Glutamatergic neuron (in vitro differentiated cells): ENCODE results near the gene DKK3. TPM values are rescaled to one million over a fixed set of nuclear protein-coding genes. Genes with fewer than 3 reads are reported as not detected.

ENCODE experiments used
- DNase-seq: peaks from one replicate; pipeline ENCODE4 v3.0.0; 2022
- H3K27ac Mint-ChIP-seq: one replicate; pipeline ENCODE4 v1.8.0; 2020; ENCODE audit warnings: mild to moderate bottlenecking, mixed read lengths, inconsistent platforms; ENCODE audit not compliant: unreplicated experiment
- H3K27me3 Mint-ChIP-seq: one replicate; pipeline ENCODE4 v1.8.0; 2020; ENCODE audit warnings: mild to moderate bottlenecking, moderate library complexity, mixed read lengths, inconsistent platforms; ENCODE audit not compliant: unreplicated experiment
- H3K36me3 Mint-ChIP-seq: one replicate; pipeline ENCODE4 v1.8.0; 2020; ENCODE audit warnings: mild to moderate bottlenecking, mixed read lengths, inconsistent platforms; ENCODE audit not compliant: unreplicated experiment
- H3K4me1 Mint-ChIP-seq: one replicate; pipeline ENCODE4 v1.8.0; 2020; ENCODE audit warnings: mild to moderate bottlenecking, low read depth, mixed read lengths, inconsistent platforms; ENCODE audit not compliant: unreplicated experiment
- H3K4me3 Mint-ChIP-seq: one replicate; pipeline ENCODE4 v1.8.0; 2020; ENCODE audit warnings: mild to moderate bottlenecking, mixed read lengths, inconsistent platforms; ENCODE audit not compliant: unreplicated experiment
- H3K9me3 Mint-ChIP-seq: one replicate; pipeline ENCODE4 v1.8.0; 2020; ENCODE audit warnings: mild to moderate bottlenecking, moderate library complexity, mixed read lengths, inconsistent platforms; ENCODE audit not compliant: unreplicated experiment
- CTCF ChIP-seq: fragments of 200-600 bp; sonication (generic); IDR thresholded peaks from one replicate; pipeline ENCODE4 v1.5.0; 2021; ENCODE audit not compliant: partially characterized antibody, unreplicated experiment
- total RNA-seq: library from RNA; stranded (reverse); fragmentation: NEBNext Ultra II Directional; extraction: Animal tissue kit (Norgen Biotek cat#: 25700); gene quantifications from one replicate; pipeline ENCODE4 v1.2.1, GENCODE V29; 2021; ENCODE audit not compliant: unreplicated experiment

DKK3 gene
- total RNA-seq, 1 donor from 2014 or later, result 131 TPM

DNA sequence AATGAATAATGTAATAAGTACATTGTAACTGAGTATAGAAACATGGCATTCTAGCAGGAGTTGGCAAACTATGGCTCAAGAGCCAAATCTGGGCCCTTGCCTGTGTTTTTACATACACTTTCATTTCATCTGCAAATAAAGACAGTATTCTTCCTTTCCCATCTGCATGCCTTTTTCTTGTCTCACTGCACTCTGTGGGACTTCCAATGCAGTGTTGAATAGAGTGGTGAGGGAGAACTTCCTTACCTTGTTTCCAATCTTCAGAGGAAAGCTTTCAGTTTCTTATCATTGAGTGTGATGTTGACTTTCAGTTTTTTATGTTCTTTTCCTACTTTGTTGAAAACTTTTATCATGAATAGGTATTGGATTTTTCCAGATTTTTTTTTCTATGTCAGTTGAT is 84.6 kb downstream of the DKK3 start:
- no peak for TF ChIP-seq CTCF
- Mint-ChIP-seq H3K36me3 (peaks cover 15% of the 10 kb centered on the region), H3K4me1 (no peaks in the 10 kb centered on the region), H3K27ac (no peak overlapping the region), H3K27me3 (peaks cover 3% of the 10 kb centered on the region), H3K4me3 (no peak overlapping the region), H3K9me3 (no peaks in the 10 kb centered on the region)
- no peak for DNase-seq

DNA sequence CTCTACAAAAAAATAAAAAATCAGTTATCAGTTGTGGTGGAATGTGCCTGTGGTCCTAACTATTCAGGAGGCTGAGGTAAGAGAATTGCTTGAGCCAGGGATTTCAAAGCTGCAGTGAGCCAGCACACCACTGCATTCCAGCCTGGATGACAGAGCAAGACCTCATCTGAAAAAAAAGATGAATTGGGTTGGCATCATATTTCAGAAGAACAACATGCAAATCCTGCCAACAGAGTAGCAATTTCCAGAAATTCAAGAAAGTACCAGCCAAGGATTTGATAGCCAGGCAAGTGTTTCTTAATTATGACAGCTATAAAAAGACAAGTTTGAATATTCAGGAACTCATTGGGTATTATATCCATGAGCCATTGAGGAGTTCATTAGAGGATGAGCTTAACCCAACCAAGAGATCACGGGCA is 91.4 kb downstream of the DKK3 start:
- H3K9me3 Mint-ChIP-seq, result no peaks in the 10 kb centered on the region
- TF ChIP-seq CTCF, result no peak
- H3K4me3 Mint-ChIP-seq, result no peak overlapping the region
- H3K4me1 Mint-ChIP-seq, result peaks cover 6% of the 10 kb centered on the region
- DNase-seq, result no peak
- H3K27ac Mint-ChIP-seq, result peak overlapping the region; percentile 11
- no peaks in the 10 kb centered on the region for H3K27me3 Mint-ChIP-seq
- H3K36me3 Mint-ChIP-seq, result no peaks in the 10 kb centered on the region

DNA sequence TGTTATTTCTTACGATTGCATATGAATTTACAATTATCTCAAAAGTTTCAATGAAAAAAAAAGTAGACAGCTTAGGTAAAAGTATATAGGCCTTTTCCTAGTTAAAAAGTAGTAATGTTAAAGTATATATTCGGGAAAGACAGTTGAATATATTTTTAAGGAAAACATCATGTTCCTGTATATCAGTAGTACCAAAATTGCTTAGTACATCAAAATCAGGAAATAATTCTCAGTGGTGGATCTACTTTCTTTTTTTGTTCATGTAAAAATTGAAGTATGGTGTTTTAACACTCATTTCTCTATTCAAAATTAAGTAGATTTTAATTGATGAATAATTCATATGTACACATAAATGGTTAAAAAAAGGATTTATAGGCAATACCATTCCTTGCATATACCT is 92.8 kb downstream of the DKK3 start:
- Mint-ChIP-seq H3K9me3 (no peaks in the 10 kb centered on the region), H3K27ac (no peak overlapping the region), H3K4me1 (peaks cover 19% of the 10 kb centered on the region), H3K4me3 (no peak overlapping the region), H3K36me3 (no peaks in the 10 kb centered on the region), H3K27me3 (no peaks in the 10 kb centered on the region)
- DNase-seq, result no peak
- TF ChIP-seq CTCF, result no peak

GRCh38 chr11:11913395-11913794 is 95.0 kb downstream of the DKK3 start:
- no peak for DNase-seq
- no peaks in the 10 kb centered on the region for H3K9me3 Mint-ChIP-seq
- no peak overlapping the region for H3K27ac Mint-ChIP-seq
- no peaks in the 10 kb centered on the region for H3K36me3 Mint-ChIP-seq
- H3K4me3 Mint-ChIP-seq, result no peak overlapping the region
- no peaks in the 10 kb centered on the region for H3K27me3 Mint-ChIP-seq
- peaks cover 27% of the 10 kb centered on the region for H3K4me1 Mint-ChIP-seq
- no peak for TF ChIP-seq CTCF

Other genes starting within 250 kb of the DKK3 start
- gene USP47, start 166.7 kb downstream of the DKK3 start, total RNA-seq, result 63.4 TPM
- gene MICAL2, start 102.0 kb upstream of the DKK3 start, total RNA-seq, result 4.4 TPM